ENCODE results near the gene EPC2.
"Not testable (repeated sequence)": the region's sequence is repeated elsewhere in the genome, so short reads cannot be mapped to it uniquely, and the experiment has no call there.

EPC2 gene

GRCh38 chr2:148730085-148730484 is 85.5 kb downstream of the EPC2 start:
- no peak for DNase-seq (ENCODE audit: low spot score)

- DNase-seq (ENCODE audit: low spot score) = no peak
Observed at GRCh38 chr2:148737742-148738141, 93.2 kb downstream of the EPC2 start.

- no peak for DNase-seq (ENCODE audit: low spot score)
Observed at GRCh38 chr2:148739454-148740105, 95.0 kb downstream of the EPC2 start.

GRCh38 chr2:148742373-148742772 is 97.8 kb downstream of the EPC2 start:
- no peak for DNase-seq (ENCODE audit: low spot score)

GRCh38 chr2:148745151-148745851 is 100.8 kb downstream of the EPC2 start:
- DNase-seq (ENCODE audit: low spot score) = no peak

GRCh38 chr2:148746973-148747372 is 102.4 kb downstream of the EPC2 start:
- DNase-seq (ENCODE audit: low spot score) = no peak

- DNase-seq (ENCODE audit: low spot score) = no peak
Observed at GRCh38 chr2:148751907-148752306, 107.4 kb downstream of the EPC2 start.

- no peak for DNase-seq (ENCODE audit: low spot score)
Observed at GRCh38 chr2:148752977-148753376, 108.4 kb downstream of the EPC2 start.

- DNase-seq (ENCODE audit: low spot score) = no peak
Observed at GRCh38 chr2:148754864-148755263, 110.3 kb downstream of the EPC2 start.

- DNase-seq (ENCODE audit: low spot score) = no peak
Observed at GRCh38 chr2:148756292-148756975, 111.9 kb downstream of the EPC2 start.

- no peak for DNase-seq (ENCODE audit: low spot score)
Observed at GRCh38 chr2:148764815-148765214, 120.3 kb downstream of the EPC2 start.

- no peak for DNase-seq (ENCODE audit: low spot score)
Observed at GRCh38 chr2:148770047-148770446, 125.5 kb downstream of the EPC2 start.

GRCh38 chr2:148781544-148781943 is 137.0 kb downstream of the EPC2 start:
- no peak for DNase-seq (ENCODE audit: low spot score)

- DNase-seq (ENCODE audit: low spot score) = no peak
Observed at GRCh38 chr2:148789059-148789458, 144.5 kb downstream of the EPC2 start.

GRCh38 chr2:148790172-148790571 is 145.6 kb downstream of the EPC2 start:
- not testable (repeated sequence) for DNase-seq (ENCODE audit: low spot score)

- no peak for DNase-seq (ENCODE audit: low spot score)
Observed at GRCh38 chr2:148794558-148794957, 150.0 kb downstream of the EPC2 start.

- DNase-seq (ENCODE audit: low spot score) = no peak
Observed at GRCh38 chr2:148796735-148797512, 152.4 kb downstream of the EPC2 start.

GRCh38 chr2:148802448-148803220 is 158.1 kb downstream of the EPC2 start:
- DNase-seq (ENCODE audit: low spot score) = no peak

- no peak for DNase-seq (ENCODE audit: low spot score)
Observed at GRCh38 chr2:148810081-148810480, 165.5 kb downstream of the EPC2 start.

GRCh38 chr2:148812306-148812705 is 167.8 kb downstream of the EPC2 start:
- DNase-seq (ENCODE audit: low spot score) = no peak

GRCh38 chr2:148813603-148814065 is 169.1 kb downstream of the EPC2 start:
- DNase-seq (ENCODE audit: low spot score) = no peak
